ENCODE measurements around the gene APLP1. TPM values are rescaled to one million over a fixed set of nuclear protein-coding genes. Genes with fewer than 3 reads are reported as not detected.

The APLP1 gene
- total RNA-seq, 4 donors from 2014 or later: 0.67 to 5.3 (median 2.8) TPM

- 75 to 83% methylated on average over 7 of the region's 8 CpGs for WGBS, 2 donors
- Histone ChIP-seq H3K4me3 (replicated peaks in 1 of 3) (no peak overlapping the region), H3K9me3 (no peaks in the 10 kb centered on the region), H3K27ac (no peak overlapping the region), H3K36me3 (no peaks in the 10 kb centered on the region), H3K4me1 (peaks cover 10 to 13% of the 10 kb centered on the region in 2 donors), H3K27me3 (peaks cover 17% of the 10 kb centered on the region)
- DNase-seq: no peak
- no peak for TF ChIP-seq CTCF (IDR thresholded peaks at IDR 0.05)
- no peak for TF ChIP-seq POLR2A (IDR thresholded peaks at IDR 0.05)
- intact Hi-C loops (cut with DNase I): no loop called here
These were observed 19.9 kb upstream of the APLP1 start for GRCh38 chr19:35848486-35848885.

GRCh38 chr19:35848919-35849505 is 19.4 kb upstream of the APLP1 start:
- 92 to 96% methylated on average over 6 to 10 of the region's 18 CpGs for WGBS, 2 donors
- Histone ChIP-seq H3K36me3 (no peaks in the 10 kb centered on the region), H3K4me3 (replicated peaks in 1 of 3) (no peak overlapping the region), H3K4me1 (peaks cover 10 to 13% of the 10 kb centered on the region in 2 donors), H3K27ac (no peak overlapping the region), H3K9me3 (no peaks in the 10 kb centered on the region), H3K27me3 (peaks cover 16% of the 10 kb centered on the region)
- intact Hi-C loops (cut with DNase I): no loop called here
- no peak for TF ChIP-seq CTCF (IDR thresholded peaks at IDR 0.05)
- TF ChIP-seq POLR2A (IDR thresholded peaks at IDR 0.05): no peak
- DNase-seq: no peak

DNA sequence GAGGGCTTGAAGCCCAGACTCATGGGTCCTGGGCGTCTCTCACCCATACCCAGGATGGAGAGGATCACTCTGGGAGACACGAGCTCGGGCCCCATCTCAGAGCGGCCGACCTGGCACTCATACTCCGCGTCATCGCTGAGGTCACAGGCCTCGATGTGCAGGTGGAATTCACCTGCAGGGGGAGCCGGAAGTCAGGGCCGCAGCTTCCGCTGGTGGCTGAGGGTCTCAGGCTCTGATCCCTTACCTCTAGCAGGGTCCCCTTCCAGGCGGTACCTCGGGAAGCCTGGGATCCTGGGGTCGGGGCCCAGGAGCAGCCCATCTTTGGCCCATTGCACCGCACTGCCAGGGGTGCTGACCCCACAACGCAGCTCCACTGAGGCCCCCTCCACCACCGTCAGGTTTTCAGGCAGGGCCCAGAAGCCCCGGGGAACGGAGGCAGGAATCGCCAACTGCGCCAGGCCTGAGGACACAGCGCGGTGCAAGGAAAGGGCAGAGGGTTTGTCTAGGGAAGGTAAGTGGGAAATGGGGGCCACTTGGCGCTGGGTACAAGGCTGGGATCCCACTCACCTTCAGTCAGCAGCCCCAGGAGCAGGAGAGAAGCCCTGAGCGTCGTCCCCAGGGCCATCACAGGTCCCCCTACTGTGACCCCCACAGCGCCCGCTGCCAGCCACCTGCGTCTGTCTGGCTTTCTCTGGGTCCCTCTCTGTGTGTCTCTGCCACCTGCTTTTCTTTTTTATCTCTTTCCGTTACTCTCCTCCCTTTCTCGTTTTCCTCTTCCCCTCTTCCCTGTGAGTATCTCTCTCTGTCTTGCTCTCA is 17.0 kb upstream of the APLP1 start:
- Histone ChIP-seq H3K36me3 (no peaks in the 10 kb centered on the region), H3K27me3 (no peaks in the 10 kb centered on the region), H3K4me1 (peaks cover 5 to 6% of the 10 kb centered on the region in 2 donors), H3K27ac (no peak overlapping the region), H3K9me3 (no peaks in the 10 kb centered on the region), H3K4me3 (replicated peaks in 1 of 3) (no peak overlapping the region)
- WGBS, 2 donors: 52 to 71% methylated on average over 18 to 20 of the region's 32 CpGs
- intact Hi-C loops (cut with DNase I): no loop called here
- no peak for DNase-seq
- TF ChIP-seq POLR2A (IDR thresholded peaks at IDR 0.05) (no peak), CTCF (IDR thresholded peaks at IDR 0.05) (no peak)

DNA sequence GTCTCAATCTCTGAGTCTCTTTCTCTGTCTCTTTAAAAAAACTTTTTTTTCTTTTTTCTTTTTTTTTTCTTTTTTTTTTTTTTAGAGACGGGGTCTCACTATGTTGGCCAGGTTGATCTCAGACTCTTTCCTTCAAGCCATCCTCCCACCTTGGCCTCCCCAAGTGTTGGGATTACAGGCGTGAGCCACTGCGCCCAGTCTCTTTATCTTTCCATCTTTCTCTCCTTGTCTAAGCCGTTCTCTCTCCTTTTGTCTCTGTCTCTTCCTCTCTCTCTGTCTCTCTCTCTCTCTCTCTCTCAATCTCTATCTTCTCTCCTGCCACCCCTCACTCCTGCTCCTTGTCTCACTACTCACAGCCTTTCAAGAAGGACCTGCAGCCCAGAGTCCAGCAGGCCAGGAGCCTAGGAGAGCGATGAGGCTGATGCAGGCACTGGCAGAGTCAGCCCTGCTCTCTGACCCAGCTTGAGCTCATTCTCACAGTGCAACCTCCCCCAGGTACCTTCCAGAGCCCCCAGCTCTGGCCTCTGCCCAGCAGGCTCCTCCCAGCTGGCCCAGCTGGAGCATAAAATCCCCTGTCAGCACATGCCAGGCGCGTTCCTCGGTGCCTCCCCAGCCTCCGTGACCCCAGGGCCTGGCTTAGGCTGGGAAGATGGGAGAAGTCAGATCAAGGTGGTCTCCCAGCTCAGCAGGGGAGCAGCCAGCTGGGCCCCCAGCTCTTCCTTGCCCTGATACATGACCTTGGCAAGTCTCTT is 16.2 kb upstream of the APLP1 start, which contains the start of gene NPHS1:
NPHS1 (minus strand) TSS at position 476 of the 752 bp plus-strand sequence. CDS start 667 bp downstream, outside the sequence.
- no peak within 1 kb of the TSS for H3K4me3 ChIP-seq (replicated peaks in 1 of 3)
- TF ChIP-seq POLR2A (IDR thresholded peaks at IDR 0.05): no peak
- TF ChIP-seq CTCF (IDR thresholded peaks at IDR 0.05): no peak
- H3K27ac ChIP-seq: no peak within 1 kb of the TSS
- WGBS, 2 donors: 60 to 78% methylated on average over 9 of the region's 9 CpGs
- H3K27me3 ChIP-seq: no peaks in the 10 kb centered on the region
- intact Hi-C loops (cut with DNase I): no loop called here
- no peak for DNase-seq
- no peaks in the 10 kb centered on the region for H3K36me3 ChIP-seq
- H3K4me1 ChIP-seq: peaks cover 12 to 14% of the 10 kb centered on the region in 2 donors
- no peaks in the 10 kb centered on the region for H3K9me3 ChIP-seq

All from thyroid gland (tissue), 4 donors.